Ovary (tissue), 9 donors: ENCODE results near the gene MUC13. TPM values are rescaled to one million over a fixed set of nuclear protein-coding genes. Genes with fewer than 3 reads are reported as not detected.

Experiments used
- DNase-seq, 5 donors: peaks; one replicate each; pipeline ENCODE4 v3.0.0-alpha.2; 2019 to 2020
- H3K27ac ChIP-seq, 2 donors: fragments of 200-600 bp; one replicate each; pipeline versions ENCODE4 v1.5.1 to v1.8.0; 2019 to 2022
- H3K27me3 ChIP-seq: fragments of 200-600 bp; one replicate; pipeline ENCODE4 v1.8.0; 2022
- H3K36me3 ChIP-seq: fragments of 200-600 bp; sonication (generic); one replicate; pipeline ENCODE4 v1.5.1; 2019
- H3K4me1 ChIP-seq: one replicate; pipeline ENCODE4 v1.8.1; 2013; ENCODE audit warnings: mild to moderate bottlenecking, moderate library complexity; ENCODE audit not compliant: insufficient read depth
- H3K4me3 ChIP-seq: fragments of 200-600 bp; sonication (generic); one replicate; pipeline ENCODE4 v1.5.1; 2017
- H3K9me3 ChIP-seq, 2 donors: fragments of 200-600 bp in 1 of 2; sonication (generic) in 1 of 2; one replicate each; pipeline versions ENCODE4 v1.5.1 to v1.8.1; 2013 to 2019; ENCODE audit warnings: mild to moderate bottlenecking in 1 of 2, moderate library complexity in 1 of 2
- EP300 ChIP-seq: sonication (generic); formaldehyde crosslinking; IDR thresholded peaks from one replicate; pipeline ENCODE4 v1.6.1; 2017; ENCODE audit warnings: antibody characterized with exemption
- POLR2A ChIP-seq: fragments of 450-650 bp; IDR thresholded peaks from one replicate; pipeline ENCODE4 v1.6.1; 2017; ENCODE audit warnings: antibody characterized with exemption, mild to moderate bottlenecking, moderate library complexity
- WGBS, 3 donors: extraction: QIAGEN DNeasy Blood & Tissue Kit in 1 of 3; methylation state at CpG; one replicate each; pipeline versions ENCODE4 v1.1.5 to v1.1.7; 2013 to 2017; 5-methylcytosine and 5-hydroxymethylcytosine counted together
- intact Hi-C, 4 donors: fragments of 100-400 bp; cut with DNase I; formaldehyde crosslinking; loops; one replicate each; pipeline versions ENCODE4 v1.11.0 to v1.15.1; 2022 to 2023
- polyA plus RNA-seq, 2 donors: library from polyadenylated mRNA; stranded (reverse); fragments of 200-250 nt in 1 of 2; fragments of 350-450 nt in 1 of 2; fragmentation: Illumina TruSeq in 1 of 2; extraction: RNeasy Lipid Tissue Mini Kit (QIAGEN cat#74804) in 1 of 2; gene quantifications; one replicate each; pipeline ENCODE4 v1.2.3, GENCODE V29; 2013 to 2014
- total RNA-seq, 7 donors: library from RNA; depleted of rRNA in 2 of 7; stranded (reverse); fragments of >200 nt in 2 of 7; fragmentation: NEBNext Ultra II Directional in 3 of 7; extraction: Animal tissue kit (Norgen Biotek cat#: 25700) in 3 of 7; gene quantifications; one replicate each; pipeline versions ENCODE4 v1.1.0 to v1.2.4, GENCODE V29; 2016 to 2023
- TF ChIP-seq, protein P1 (sequence below), 3 donors: fragments of 450-650 bp in 2 of 3; fragments of 200-600 bp in 1 of 3; IDR thresholded peaks; one replicate each; pipeline versions ENCODE4 v1.5.1 to v1.8.0; 2016 to 2022; ENCODE audit warnings: antibody characterized with exemption in 3 of 3, mild to moderate bottlenecking in 1 of 3
- donor health status: DM: no; HTN: no; CAD: no; lungs with moderate emphysema.
- donor health status: DM: no; HTN: no; CAD: no.
- donor health status: Bipolar disorder and iron deficiency.
- donor health status: DM: yes; HTN: yes; CAD: no.
- donor health status: DM: no; HTN: no; CAD: no.
- donor health status: DM: yes; HTN: yes; CAD: no.

The MUC13 gene
- total and polyA plus RNA-seq, 9 donors: 0.04 to 1.5 (median 0.23) TPM; not detected in 4

DNA sequence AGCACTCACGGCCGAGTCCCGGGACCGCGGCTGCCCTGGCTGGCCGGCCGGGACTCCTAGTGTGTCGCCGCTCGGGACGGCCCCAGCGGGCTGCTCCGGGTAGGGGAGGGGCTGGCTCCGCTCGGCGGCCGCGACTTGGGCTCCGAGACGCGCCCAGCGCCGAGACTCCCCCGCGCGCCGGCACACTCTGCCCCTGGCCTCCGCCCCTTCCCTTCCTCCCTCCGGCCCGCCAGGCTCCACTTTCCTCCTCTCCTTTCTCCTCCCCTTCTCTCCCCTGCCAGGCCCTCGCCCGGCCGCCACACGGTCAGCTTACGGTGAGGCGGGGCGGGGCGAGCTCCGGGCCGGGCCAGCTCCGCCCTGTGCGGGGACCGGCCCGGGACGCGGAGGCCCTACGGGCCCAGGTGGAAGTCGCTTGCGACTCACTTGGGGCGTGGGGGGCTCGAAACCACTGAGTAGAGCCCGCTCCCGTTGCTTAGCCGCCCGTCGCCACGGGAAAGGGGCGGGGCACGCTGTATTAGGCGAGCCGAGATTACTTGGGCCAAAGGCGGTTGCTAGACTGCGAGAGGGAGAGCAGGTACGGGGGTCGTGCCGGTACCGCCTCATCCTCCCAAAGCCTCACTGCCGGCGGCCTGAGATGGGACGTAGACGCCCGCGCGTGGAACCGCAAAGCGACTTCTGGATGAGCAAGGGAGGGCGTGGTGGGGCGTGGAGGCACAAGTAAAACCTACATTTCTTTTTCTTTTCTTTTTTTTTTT is 47.2 kb downstream of the MUC13 start, which contains the start of gene ITGB5:
ITGB5 (minus strand) TSS at position 189 of the 755 bp plus-strand sequence. CDS start 365 bp downstream, outside the sequence.
- 1 to 2% (median 1%) methylated on average over 50 to 78 of the region's 78 CpGs for WGBS, 3 donors
- Histone ChIP-seq H3K4me3 (peak within 1 kb of the TSS; percentile 90), H3K27me3 (no peaks in the 10 kb centered on the region), H3K4me1 (peaks cover 4% of the 10 kb centered on the region), H3K27ac (peak within 1 kb of the TSS; percentile 80 to 83), H3K9me3 (no peaks in the 10 kb centered on the region), H3K36me3 (no peaks in the 10 kb centered on the region)
- TF ChIP-seq, protein P1, sequence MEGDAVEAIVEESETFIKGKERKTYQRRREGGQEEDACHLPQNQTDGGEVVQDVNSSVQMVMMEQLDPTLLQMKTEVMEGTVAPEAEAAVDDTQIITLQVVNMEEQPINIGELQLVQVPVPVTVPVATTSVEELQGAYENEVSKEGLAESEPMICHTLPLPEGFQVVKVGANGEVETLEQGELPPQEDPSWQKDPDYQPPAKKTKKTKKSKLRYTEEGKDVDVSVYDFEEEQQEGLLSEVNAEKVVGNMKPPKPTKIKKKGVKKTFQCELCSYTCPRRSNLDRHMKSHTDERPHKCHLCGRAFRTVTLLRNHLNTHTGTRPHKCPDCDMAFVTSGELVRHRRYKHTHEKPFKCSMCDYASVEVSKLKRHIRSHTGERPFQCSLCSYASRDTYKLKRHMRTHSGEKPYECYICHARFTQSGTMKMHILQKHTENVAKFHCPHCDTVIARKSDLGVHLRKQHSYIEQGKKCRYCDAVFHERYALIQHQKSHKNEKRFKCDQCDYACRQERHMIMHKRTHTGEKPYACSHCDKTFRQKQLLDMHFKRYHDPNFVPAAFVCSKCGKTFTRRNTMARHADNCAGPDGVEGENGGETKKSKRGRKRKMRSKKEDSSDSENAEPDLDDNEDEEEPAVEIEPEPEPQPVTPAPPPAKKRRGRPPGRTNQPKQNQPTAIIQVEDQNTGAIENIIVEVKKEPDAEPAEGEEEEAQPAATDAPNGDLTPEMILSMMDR (IDR thresholded peaks at IDR 0.05): no peak
- TF ChIP-seq EP300: no peak
- peak; percentile 43 for TF ChIP-seq POLR2A
- intact Hi-C loops: loop anchor here in 3 of 4 donors (5.0 kb wide), 4 partner anchors 45 to 125 kb away; no protein-coding TSS in a partner anchor
- DNase-seq: peak; percentile 72 to 86 (median 80)

DNA sequence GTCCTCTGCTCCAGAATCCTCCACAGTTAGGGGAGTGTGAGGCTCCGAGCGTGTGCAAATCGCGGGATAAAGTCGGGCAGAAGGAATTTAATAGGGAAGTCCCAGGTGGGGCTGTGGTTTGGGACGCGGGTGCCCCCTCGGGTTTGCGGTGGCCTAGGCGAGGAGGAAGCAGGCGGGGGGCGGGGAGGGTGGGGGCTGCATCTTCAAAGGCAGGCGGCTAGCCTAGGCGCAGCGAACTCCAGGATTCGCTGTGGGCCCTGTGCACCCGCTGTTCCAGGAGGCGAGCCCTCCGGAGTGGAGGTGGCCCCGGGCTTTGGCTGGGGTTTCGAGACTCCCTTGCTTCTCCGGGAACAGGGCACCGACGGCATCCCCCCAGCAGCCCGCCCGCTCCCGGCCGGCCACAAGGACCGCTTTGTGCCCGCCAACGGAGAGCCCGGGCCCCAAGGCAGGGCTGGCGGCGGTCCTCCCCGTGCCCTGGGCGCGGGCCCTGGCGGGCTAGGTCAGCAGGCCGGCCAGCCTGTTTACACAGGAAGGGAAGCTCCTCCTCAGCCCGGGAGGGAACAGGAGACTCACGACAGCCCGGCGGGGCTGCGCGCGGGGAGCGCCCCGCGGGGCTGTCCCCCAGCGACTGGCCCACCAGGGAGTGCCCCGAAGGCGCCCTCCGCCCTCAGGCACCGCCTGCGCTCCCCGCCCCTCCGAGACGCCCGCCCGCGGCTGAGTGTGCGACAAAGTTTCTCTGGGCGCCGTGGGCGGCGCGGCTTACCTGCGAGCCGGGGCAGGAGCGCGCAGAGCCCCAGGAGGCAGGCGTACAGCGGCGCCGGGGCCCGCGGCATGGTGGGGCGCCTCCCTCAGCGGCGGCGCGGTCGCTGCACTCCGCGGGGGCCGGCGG is 48.1 kb downstream of the MUC13 start:
- Histone ChIP-seq H3K9me3 (no peaks in the 10 kb centered on the region), H3K27ac (peak overlapping the region; percentile 80 to 83), H3K4me3 (peak overlapping the region; percentile 90), H3K27me3 (no peaks in the 10 kb centered on the region), H3K36me3 (no peaks in the 10 kb centered on the region), H3K4me1 (peaks cover 4% of the 10 kb centered on the region)
- peak; percentile 20 to 59 (median 41) for DNase-seq
- TF ChIP-seq POLR2A: no peak
- no peak for TF ChIP-seq EP300
- TF ChIP-seq, protein P1 (IDR thresholded peaks at IDR 0.05): no peak
- intact Hi-C loops: loop anchor here in 3 of 4 donors (5.0 kb wide), 4 partner anchors 44 to 124 kb away; no protein-coding TSS in a partner anchor
- 1 to 7% (median 1%) methylated on average over 32 to 87 of the region's 87 CpGs for WGBS, 3 donors

DNA sequence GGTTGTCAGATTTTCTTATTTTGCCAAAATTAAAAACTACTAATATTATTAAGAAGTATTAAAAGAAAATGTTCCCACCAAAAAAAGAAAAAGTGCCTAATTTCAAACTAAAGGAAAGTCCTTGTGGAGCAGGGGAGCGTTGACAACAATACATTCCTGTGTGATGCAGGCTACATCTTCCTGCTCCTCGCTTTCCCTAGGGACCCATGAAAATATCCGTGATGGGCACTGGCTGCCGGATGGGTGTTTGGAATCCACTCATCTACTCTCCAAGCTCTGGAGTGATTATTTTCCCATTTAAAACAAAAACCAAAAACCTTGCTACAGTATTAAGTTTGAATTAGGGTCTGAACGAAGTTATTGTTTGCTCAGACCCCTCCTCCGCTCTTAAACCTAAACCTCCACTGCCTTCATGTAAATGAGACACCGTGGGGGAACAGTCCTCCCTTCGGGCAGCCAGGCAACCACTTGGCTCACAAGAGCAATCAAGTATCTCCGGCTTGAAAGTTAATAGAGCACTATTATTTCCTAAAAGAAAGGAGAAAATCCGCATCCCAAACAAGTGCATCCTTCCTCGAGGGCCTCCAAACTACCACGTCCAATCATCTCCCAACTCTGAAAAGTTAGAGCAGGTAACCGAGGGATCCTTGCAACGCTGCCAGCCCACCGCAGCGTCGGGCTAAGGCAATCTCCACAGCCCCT is 48.9 kb downstream of the MUC13 start:
- Histone ChIP-seq H3K4me3 (peak overlapping the region; percentile 90), H3K9me3 (no peaks in the 10 kb centered on the region), H3K4me1 (peaks cover 4% of the 10 kb centered on the region), H3K27ac (no peak overlapping the region), H3K36me3 (no peaks in the 10 kb centered on the region), H3K27me3 (no peaks in the 10 kb centered on the region)
- WGBS, 3 donors: 22 to 31% (median 30%) methylated on average over 17 of the region's 17 CpGs
- intact Hi-C loops: loop anchor here in 3 of 4 donors (5.0 kb wide), 4 partner anchors 43 to 123 kb away; no protein-coding TSS in a partner anchor
- TF ChIP-seq POLR2A (no peak), EP300 (no peak)
- TF ChIP-seq, protein P1 (IDR thresholded peaks at IDR 0.05): no peak
- DNase-seq: no peak
